Measurements from ENCODE around the gene NHLRC2.

DNA sequence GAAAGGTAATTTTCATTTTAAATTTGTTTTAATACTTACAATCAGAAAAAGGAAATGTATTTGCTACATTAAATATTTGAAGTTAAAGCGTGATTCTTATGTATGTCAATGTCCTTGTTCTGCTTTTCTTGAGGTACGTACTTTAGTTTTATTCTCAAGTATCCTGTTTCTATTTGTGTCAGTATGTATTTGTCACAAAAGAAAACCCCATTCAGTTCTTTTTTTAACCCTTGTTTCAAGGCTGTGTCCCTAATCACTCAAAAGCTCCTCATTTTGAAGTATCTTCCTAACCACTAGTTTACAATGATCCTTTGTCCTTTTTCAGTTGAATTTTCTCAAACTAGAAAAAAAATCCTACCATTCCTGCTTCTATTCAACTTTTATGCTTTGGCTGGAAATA is 25.2 kb downstream of the NHLRC2 start:
- TF ChIP-seq TAF1 (IDR thresholded peaks at IDR 0.05; ENCODE audit: borderline replicate concordance, low read depth, low read length), result no peak
- TF ChIP-seq, protein P1, sequence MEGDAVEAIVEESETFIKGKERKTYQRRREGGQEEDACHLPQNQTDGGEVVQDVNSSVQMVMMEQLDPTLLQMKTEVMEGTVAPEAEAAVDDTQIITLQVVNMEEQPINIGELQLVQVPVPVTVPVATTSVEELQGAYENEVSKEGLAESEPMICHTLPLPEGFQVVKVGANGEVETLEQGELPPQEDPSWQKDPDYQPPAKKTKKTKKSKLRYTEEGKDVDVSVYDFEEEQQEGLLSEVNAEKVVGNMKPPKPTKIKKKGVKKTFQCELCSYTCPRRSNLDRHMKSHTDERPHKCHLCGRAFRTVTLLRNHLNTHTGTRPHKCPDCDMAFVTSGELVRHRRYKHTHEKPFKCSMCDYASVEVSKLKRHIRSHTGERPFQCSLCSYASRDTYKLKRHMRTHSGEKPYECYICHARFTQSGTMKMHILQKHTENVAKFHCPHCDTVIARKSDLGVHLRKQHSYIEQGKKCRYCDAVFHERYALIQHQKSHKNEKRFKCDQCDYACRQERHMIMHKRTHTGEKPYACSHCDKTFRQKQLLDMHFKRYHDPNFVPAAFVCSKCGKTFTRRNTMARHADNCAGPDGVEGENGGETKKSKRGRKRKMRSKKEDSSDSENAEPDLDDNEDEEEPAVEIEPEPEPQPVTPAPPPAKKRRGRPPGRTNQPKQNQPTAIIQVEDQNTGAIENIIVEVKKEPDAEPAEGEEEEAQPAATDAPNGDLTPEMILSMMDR (IDR thresholded peaks at IDR 0.05 in 2 of 3, conservative IDR thresholded peaks at IDR 0.05 in 1 of 3; ENCODE audit: control insufficient read depth in 2 of 3, extremely low read depth in 1 of 3, insufficient read depth in 1 of 3, low read depth in 3 of 3, low read length in 3 of 3), result no peak
